Measurements from ENCODE around the gene AQP10. TPM values are rescaled to one million over a fixed set of nuclear protein-coding genes. Genes with fewer than 3 reads are reported as not detected.
"Not testable (repeated sequence)": the region's sequence is repeated elsewhere in the genome, so short reads cannot be mapped to it uniquely, and the experiment has no call there.

Gene AQP10
- total RNA-seq, 1 donor, result not detected

DNA sequence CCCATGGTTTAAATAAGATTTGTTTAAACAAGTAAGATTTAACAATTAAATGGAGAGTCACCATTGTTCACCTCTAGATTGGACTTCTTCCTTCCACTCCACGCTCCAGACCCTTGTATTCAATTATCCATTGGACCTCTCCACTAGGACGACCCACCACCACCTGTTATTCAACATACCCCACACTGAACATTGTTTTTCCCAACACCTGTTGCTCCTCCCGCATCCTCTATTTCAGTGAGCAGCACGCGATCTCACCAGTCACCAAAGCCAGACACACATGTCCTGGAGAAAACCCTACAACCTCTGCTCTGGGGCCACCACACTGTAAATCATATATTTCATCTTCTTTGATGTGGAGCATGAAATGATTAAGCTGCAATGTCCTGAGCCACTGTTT is 33.1 kb downstream of the AQP10 start:
- peaks cover 16% of the 10 kb centered on the region for H3K27me3 ChIP-seq (ENCODE audit: insufficient read depth, low read length)
- H3K9me3 ChIP-seq (ENCODE audit: low read depth, low read length), result no peaks in the 10 kb centered on the region
- no peak overlapping the region for H3K4me3 ChIP-seq (ENCODE audit: insufficient read depth, low read length)
- H2AFZ ChIP-seq (ENCODE audit: low read length), result no peak overlapping the region
- H3K36me3 ChIP-seq (ENCODE audit: insufficient read depth, low read length), result peaks cover 13% of the 10 kb centered on the region
- H3K79me2 ChIP-seq (ENCODE audit: insufficient read depth, low read length), result no peaks in the 10 kb centered on the region
- H3K4me2 ChIP-seq (ENCODE audit: insufficient read depth, low read length), result no peak overlapping the region
- DNase-seq (ENCODE audit: insufficient read length, low spot score, missing footprints), result no peak
- TF ChIP-seq, protein P1, sequence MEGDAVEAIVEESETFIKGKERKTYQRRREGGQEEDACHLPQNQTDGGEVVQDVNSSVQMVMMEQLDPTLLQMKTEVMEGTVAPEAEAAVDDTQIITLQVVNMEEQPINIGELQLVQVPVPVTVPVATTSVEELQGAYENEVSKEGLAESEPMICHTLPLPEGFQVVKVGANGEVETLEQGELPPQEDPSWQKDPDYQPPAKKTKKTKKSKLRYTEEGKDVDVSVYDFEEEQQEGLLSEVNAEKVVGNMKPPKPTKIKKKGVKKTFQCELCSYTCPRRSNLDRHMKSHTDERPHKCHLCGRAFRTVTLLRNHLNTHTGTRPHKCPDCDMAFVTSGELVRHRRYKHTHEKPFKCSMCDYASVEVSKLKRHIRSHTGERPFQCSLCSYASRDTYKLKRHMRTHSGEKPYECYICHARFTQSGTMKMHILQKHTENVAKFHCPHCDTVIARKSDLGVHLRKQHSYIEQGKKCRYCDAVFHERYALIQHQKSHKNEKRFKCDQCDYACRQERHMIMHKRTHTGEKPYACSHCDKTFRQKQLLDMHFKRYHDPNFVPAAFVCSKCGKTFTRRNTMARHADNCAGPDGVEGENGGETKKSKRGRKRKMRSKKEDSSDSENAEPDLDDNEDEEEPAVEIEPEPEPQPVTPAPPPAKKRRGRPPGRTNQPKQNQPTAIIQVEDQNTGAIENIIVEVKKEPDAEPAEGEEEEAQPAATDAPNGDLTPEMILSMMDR (IDR thresholded peaks at IDR 0.05; ENCODE audit: extremely low read depth, low read depth, low read length), result no peak
- no peak overlapping the region for H3K27ac ChIP-seq (ENCODE audit: low read depth, low read length)
- H4K20me1 ChIP-seq (ENCODE audit: insufficient read depth, low read length), result peaks cover 8% of the 10 kb centered on the region
- peaks cover 15% of the 10 kb centered on the region for H3K4me1 ChIP-seq (ENCODE audit: insufficient read depth, low read length)

DNA sequence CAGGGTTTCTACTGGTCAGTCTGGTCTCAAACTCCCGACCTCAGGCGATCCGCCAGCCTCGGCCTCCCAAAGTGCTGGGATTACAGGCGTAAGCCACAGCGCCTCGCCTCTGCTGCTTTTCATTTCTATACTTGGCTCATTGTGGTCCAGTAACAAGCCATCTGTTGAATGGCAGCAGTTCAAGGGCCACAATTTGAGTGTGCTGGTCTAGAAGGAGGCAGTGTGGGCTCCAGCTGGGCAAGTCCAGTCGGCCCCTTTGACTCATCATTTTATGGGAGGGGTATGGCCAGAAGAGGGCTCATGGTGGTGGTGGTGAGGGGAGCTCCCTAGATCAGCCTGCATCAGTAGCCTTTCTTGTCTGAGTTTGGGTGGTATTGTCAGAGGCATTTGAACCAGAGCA is 37.6 kb downstream of the AQP10 start:
- no peak for DNase-seq (ENCODE audit: insufficient read length, low spot score, missing footprints)
- TF ChIP-seq, protein P1 (IDR thresholded peaks at IDR 0.05; ENCODE audit: extremely low read depth, low read depth, low read length), result no peak
- no peaks in the 10 kb centered on the region for H3K9me3 ChIP-seq (ENCODE audit: low read depth, low read length)

DNA sequence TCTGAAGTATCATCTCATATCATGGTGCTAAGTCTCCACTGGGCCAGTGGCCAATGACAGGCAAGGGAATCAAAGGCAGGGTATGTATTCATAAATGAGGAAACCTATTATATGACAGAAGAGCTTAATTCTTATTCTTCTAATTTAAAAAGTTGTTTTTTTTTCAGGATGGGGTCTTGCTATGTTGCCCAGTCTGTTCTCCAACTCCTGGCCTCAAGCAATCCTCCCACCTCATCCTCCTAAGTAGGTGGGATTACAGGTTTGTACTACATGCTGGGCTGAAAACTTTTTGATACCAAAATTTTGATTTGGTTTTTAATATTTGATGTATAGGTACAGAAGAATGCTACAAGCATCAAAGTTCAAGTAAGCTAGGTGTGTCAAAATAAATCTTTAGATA is 39.4 kb downstream of the AQP10 start:
- Histone ChIP-seq H2AFZ (ENCODE audit: low read length) (no peak overlapping the region), H3K4me1 (ENCODE audit: insufficient read depth, low read length) (no peaks in the 10 kb centered on the region), H3K79me2 (ENCODE audit: insufficient read depth, low read length) (no peaks in the 10 kb centered on the region), H3K27me3 (ENCODE audit: insufficient read depth, low read length) (peaks cover 16% of the 10 kb centered on the region), H3K36me3 (ENCODE audit: insufficient read depth, low read length) (no peaks in the 10 kb centered on the region), H4K20me1 (ENCODE audit: insufficient read depth, low read length) (no peaks in the 10 kb centered on the region), H3K4me3 (ENCODE audit: insufficient read depth, low read length) (no peak overlapping the region), H3K9me3 (ENCODE audit: low read depth, low read length) (no peaks in the 10 kb centered on the region), H3K27ac (ENCODE audit: low read depth, low read length) (no peak overlapping the region), H3K4me2 (ENCODE audit: insufficient read depth, low read length) (no peak overlapping the region)
- no peak for DNase-seq (ENCODE audit: insufficient read length, low spot score, missing footprints)
- TF ChIP-seq, protein P1 (IDR thresholded peaks at IDR 0.05; ENCODE audit: extremely low read depth, low read depth, low read length), result no peak

More for the DNA sequence above, 37.6 kb downstream of the AQP10 start:
- no peak overlapping the region for H3K27ac ChIP-seq (ENCODE audit: low read depth, low read length)
- H4K20me1 ChIP-seq (ENCODE audit: insufficient read depth, low read length), result no peaks in the 10 kb centered on the region
- no peak overlapping the region for H2AFZ ChIP-seq (ENCODE audit: low read length)
- H3K36me3 ChIP-seq (ENCODE audit: insufficient read depth, low read length), result no peaks in the 10 kb centered on the region
- no peaks in the 10 kb centered on the region for H3K79me2 ChIP-seq (ENCODE audit: insufficient read depth, low read length)
- H3K27me3 ChIP-seq (ENCODE audit: insufficient read depth, low read length), result peaks cover 16% of the 10 kb centered on the region
- H3K4me3 ChIP-seq (ENCODE audit: insufficient read depth, low read length), result no peak overlapping the region
- H3K4me2 ChIP-seq (ENCODE audit: insufficient read depth, low read length), result no peak overlapping the region
- H3K4me1 ChIP-seq (ENCODE audit: insufficient read depth, low read length), result peaks cover 1% of the 10 kb centered on the region

DNA sequence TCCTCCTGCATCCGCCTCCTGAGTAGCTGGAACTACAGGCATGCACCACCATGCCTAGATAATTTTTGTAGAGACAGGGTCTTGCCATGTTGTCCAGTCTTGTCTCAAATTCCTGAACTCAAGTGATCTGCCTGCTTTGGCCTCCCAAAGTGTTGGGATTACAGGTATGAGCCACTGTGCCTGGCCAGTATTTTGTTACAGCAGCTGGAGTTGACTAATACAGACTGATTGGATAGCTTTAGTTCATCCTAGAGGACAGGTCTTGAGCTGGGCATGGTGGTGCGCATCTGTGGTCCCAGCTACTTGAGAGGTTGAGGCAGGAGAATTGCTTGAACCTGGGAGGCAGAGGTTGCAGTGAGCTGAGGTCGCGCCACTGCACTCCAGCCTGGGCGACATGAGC is 40.0 kb downstream of the AQP10 start:
- H3K9me3 ChIP-seq (ENCODE audit: low read depth, low read length); H3K79me2 ChIP-seq (ENCODE audit: insufficient read depth, low read length); DNase-seq (ENCODE audit: insufficient read length, low spot score, missing footprints); H3K4me2 ChIP-seq (ENCODE audit: insufficient read depth, low read length); H4K20me1 ChIP-seq (ENCODE audit: insufficient read depth, low read length); H3K4me1 ChIP-seq (ENCODE audit: insufficient read depth, low read length); H3K4me3 ChIP-seq (ENCODE audit: insufficient read depth, low read length); H3K36me3 ChIP-seq (ENCODE audit: insufficient read depth, low read length); H3K27ac ChIP-seq (ENCODE audit: low read depth, low read length); H2AFZ ChIP-seq (ENCODE audit: low read length): not testable (repeated sequence)
- peaks cover 13% of the 10 kb centered on the region for H3K27me3 ChIP-seq (ENCODE audit: insufficient read depth, low read length)

Measured in osteoblast (primary cell).